Measurements from ENCODE around the gene TRAF7.

Gene TRAF7

GRCh38 chr16:2204416-2205103, 49.0 kb downstream of the TRAF7 start:
- FAIRE-seq = no peak

GRCh38 chr16:2205104-2205966, 49.8 kb downstream of the TRAF7 start, which contains the start of gene MLST8:
TSS of gene MLST8 (plus strand) at chr16:2205454. CDS start at chr16:2206086, 632 bp downstream.
- no peak for FAIRE-seq

- FAIRE-seq = no peak
Observed at GRCh38 chr16:2205967-2206313, 50.4 kb downstream of the TRAF7 start.

GRCh38 chr16:2206420-2206779, 50.8 kb downstream of the TRAF7 start:
- no peak for FAIRE-seq

- FAIRE-seq = no peak
Observed at GRCh38 chr16:2206780-2207433, 51.3 kb downstream of the TRAF7 start.

DNA sequence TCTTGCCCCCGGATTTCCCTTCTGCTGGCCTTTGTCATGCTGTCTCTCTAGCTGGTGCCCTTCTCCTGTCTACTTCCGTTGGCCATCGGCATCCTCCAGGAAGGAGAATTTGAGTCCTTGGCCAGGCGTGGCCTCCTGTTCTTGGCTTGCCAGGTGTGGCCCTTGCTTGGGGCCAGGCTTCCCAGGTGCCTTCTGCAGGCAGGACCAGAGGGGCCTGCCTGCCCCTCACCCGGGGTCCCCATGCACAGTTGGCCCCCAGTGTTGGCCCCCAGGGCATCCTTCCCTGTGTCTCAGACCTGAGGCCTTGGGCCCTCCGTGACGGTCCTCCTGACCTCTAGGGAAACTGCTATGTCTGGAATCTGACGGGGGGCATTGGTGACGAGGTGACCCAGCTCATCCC, 52.3 kb downstream of the TRAF7 start:
- no peak for FAIRE-seq

GRCh38 chr16:2208308-2208707, 52.7 kb downstream of the TRAF7 start:
- FAIRE-seq = no peak

- no peak for FAIRE-seq
Observed at GRCh38 chr16:2208772-2209171, 53.2 kb downstream of the TRAF7 start.

DNA sequence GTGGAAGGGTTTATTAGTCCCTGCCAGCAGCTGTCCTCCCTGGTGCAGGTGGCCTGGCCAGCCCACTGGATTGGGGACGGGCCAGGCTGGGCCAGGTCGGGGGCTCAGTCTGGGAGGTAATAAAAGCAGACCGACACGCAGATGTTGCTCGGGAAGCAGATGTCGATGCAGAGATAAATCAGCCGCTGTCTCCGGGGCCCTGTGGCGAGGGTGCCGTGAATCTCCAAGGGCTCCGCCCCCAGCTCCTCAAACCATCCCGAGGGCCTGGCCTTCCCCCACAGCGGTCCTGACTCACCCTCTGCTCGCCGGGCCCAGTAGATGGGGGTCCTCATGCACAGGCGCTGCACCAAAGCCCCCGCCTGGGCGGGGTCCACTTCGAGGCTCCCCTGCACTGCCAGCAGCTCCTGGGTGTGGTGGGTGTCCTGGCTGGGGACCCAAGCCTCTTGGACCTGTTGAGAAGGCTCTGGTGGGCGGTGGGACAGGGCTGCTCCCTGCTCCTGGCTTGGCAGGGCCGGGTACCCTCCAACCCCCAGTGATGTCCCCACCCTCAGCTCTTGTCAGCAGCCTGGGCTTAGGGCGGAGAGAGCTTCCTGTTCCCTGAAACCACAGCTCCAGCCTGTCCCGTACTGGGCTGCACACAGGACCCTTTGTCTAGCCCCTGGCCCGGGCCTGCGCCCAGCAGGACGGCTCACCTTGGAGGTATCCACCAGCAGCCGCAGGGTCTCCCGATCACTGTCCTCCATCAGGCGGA, 53.9 kb downstream of the TRAF7 start:
- no peak for FAIRE-seq

- FAIRE-seq = no peak
Observed at GRCh38 chr16:2210009-2210332, 54.4 kb downstream of the TRAF7 start.

DNA sequence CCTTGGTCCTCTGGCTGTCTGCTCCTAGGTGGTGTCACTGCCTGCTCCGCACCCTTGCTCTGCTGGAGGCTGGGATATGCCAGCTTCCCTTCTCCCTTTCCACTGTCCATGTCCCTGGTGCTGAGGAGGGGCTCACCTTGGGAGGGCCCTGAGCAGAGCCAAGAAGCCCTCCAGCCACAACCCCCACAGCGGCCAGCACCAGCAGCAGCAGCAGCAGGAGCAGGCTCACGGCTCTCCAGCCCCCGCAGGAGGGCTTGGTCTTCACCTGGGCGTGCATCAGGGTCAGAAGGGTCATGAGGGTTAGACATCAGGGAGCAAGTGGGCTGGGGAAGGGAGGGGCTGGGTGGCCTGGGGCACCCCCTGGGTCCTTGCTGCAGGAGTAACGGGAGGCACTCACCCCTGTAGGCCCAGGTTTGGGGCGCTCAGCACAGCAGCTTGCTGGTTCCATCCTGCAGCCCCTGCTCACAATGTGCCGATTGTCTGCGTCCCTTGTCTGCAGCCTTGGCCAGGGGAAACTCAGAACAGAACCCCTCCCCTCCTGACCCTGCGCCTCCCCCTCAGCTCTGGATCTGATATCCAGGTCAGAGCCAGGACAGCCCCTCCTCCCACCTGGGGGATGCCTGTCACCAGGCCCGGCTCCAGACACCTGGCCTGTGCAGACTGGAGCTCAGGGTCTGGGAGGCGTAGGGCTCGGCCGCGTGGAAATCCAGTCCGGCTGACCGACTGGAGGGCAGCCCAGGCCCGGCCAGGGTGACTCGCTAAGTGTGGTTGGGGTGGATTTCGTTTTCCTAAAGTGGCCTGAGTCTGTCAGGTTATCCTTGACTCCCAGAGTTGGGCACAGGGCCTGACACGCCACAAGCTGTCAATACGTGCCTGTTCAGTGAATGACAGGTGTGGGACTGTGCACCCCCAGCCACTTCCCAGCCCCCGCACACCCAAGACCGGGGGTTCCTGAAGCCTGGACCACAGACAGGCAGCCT, 55.1 kb downstream of the TRAF7 start, which contains the start of gene BRICD5:
BRICD5 (minus strand) TSS at position 478 of the 980 bp plus-strand sequence; CDS start at position 448, 30 bp downstream.
- no peak for FAIRE-seq

DNA sequence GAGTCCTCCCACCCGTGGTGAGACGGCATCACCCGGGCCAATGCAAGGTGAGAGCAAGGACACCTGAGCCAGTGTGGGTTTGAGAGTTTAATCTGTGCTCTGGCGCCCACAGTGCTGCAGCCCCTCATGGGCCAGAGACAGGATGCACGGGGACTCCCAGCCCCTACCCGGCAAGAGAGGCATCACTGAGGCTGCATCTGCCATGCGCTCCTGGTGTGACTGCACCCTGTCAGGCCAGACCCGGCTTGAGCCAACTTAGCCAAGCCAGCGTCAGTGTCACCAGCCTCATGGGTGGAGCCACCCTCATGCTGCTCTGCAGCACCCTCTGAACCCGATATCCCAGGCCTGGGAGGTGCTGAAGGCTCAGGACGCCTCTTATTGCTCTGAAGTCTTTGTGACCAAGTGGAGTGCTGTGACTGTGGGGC, 56.4 kb downstream of the TRAF7 start:
- FAIRE-seq = no peak

DNA sequence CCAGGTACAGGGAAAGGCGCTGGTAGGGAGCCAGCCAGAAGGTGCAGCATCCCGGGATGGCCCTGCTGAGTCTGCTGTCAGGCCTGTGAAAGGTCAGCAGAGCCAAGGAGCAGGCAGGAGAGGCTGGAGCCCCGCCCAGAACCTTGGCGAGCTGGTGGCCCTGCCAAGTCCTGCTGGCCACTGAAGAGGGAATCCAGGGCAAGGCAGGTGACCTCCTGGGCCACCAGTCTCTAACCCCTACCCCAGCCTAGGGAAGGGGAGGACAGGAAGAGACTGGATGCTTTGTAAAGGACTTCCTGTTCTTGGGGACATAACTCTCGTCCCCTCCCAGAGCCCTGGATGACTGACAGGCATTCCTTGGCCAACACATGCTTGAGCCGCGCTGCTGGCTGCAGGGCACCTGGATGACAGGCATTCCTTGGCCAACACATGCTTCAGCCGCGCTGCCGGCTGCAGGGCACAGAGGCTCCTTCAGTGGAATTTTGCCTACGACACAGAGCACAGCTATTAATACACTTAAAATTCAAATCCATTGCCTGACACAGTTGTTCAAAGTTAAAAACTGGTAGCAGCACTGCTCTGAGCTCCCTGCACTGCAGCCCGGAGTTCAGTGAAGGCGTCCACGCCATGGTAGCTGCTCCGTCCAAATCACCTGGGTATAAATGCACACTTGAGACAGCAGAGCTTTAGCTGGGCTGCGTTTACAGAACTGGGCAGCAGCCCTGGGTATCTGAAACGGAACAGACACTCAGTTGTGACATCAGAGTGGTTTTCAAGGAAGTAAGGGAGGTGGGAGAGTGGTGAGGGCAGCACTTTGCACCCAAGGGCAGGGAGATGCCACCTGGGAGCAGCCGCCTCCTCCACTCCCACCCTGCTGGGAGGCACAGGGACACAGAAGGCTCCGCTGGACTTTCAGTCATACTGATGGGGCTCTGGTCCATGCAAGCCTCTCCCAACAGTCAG, 57.1 kb downstream of the TRAF7 start:
- no peak for FAIRE-seq

DNA sequence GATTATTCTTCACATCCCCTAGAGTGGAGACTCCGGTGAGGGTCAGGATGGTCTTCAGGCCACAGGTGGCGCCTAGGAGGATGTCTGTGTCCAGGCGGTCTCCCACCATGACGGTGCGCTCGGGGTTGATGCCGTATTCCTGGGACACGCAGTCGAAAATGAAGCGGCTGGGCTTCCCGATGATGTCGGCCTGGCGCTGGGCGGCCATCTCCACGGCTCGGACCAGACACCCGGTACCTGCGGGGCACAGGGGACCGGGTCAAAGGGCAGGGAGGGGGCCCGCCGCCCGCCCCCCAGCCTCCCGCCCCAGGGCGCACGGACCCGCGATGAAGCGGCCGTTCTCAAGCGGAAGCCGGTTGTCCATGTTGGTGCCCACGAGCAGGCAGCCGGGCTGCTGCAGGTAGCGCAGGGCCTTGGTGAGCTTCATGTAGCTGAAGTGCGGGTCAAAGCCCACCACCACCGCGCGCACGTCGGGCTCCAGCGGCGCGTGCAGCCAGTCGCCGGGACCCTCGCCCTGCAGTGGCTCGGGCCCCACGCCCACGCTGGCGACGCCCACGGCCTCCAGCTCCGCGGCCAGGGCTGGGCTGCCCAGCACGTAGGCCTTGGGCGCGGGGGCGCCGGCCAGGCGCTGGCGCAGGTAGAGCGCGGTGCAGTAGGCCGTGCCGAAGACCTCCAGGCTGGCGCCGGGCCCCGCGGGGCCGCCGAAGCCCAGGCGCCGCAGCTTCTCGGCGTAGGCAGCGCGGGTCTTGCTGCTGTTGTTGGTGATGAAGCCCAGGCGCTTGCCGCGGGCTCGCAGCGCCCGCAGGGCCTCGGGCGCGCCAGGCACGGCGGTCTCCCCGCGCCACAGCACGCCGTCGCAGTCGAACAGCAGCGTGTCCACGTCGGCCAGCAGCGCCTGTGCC, 58.5 kb downstream of the TRAF7 start:
- FAIRE-seq = no peak

DNA sequence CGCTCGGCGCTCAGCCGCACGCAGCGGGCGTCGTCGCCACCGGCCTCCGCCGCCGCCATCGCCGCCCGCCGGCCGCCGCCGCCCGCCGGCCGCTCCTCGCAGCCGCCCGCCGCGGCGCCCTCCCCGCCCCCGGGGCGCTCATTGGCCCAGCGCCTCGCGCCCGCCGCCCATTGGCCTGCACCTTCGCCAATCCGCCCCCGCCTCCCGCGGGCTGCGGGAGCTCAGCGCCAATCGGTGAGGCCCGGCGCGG, 59.1 kb downstream of the TRAF7 start, which contains the start of gene PGP:
PGP (minus strand) TSS at position 122 of the 250 bp plus-strand sequence; CDS start at position 59, 63 bp downstream.
- FAIRE-seq = no peak

DNA sequence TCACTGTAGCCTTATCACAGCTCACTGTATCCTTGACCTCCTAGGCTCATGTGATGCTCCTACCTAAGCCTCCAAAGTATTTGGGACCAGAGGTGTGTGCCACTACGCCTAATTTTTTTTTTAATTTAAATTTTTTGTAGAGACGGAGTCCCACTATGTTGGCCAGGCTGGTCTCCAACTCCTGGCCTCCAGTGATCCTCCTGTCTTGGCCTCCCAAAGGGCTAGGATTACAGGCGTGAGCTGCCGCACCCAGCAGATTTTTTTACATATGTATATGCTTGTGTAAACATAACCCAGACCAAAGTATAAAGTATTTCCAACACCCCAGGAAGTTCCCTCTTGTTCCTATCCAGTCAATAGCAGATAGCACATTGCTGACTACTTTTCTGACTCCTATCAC, 60.7 kb downstream of the TRAF7 start:
- FAIRE-seq = no peak

- peak; percentile 80 for FAIRE-seq
Observed at GRCh38 chr16:2223221-2223941, 67.8 kb downstream of the TRAF7 start, which contains the start of gene E4F1. TSS of gene E4F1 (plus strand) at chr16:2223591. CDS start at chr16:2223614, 23 bp downstream.

DNA sequence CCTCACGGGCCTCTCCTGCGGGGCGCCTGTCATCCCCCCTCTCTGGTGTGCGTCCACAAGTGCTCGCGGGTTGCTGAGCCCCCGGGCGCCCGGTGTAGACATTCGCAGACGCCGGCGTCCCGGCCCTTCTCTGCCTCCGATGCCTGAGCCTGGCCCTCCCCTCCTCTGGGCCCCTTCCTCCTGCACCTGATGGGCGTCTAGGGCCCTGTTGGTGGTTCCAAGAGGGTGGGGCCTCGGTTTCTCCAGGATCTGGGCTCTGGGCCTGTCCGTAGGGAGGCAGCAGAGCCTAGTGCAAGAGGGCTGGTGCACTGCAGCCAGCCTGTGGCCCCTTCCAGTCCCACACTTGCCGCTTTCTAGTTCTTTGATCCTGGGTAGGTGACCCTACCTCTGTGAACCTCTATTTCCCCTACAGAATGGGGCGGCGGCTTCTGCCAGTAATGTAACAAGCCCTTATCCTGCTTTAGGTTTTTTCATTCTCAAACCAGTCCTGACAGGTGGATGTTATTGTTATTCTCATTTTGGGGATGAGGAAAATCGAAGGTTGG, 68.4 kb downstream of the TRAF7 start:
- FAIRE-seq = no peak
